Stimulated activated CD4-positive, alpha-beta T cell treated with anti-CD3 and anti-CD28 coated beads, Interleukin-15, amount 100 ng/mL, for 1 hour (primary cell): Measurements from ENCODE around the gene PLXND1.

Experiments
- DNase-seq, 2 donors: peaks; one replicate each; pipeline ENCODE4 v3.0.0-alpha.2; 2020; ENCODE audit warnings: low read depth in 1 of 2, low spot score in 1 of 2

The PLXND1 gene

GRCh38 chr3:129564981-129565644 lies 41.4 kb downstream of the PLXND1 start:
- no peak for DNase-seq

DNA sequence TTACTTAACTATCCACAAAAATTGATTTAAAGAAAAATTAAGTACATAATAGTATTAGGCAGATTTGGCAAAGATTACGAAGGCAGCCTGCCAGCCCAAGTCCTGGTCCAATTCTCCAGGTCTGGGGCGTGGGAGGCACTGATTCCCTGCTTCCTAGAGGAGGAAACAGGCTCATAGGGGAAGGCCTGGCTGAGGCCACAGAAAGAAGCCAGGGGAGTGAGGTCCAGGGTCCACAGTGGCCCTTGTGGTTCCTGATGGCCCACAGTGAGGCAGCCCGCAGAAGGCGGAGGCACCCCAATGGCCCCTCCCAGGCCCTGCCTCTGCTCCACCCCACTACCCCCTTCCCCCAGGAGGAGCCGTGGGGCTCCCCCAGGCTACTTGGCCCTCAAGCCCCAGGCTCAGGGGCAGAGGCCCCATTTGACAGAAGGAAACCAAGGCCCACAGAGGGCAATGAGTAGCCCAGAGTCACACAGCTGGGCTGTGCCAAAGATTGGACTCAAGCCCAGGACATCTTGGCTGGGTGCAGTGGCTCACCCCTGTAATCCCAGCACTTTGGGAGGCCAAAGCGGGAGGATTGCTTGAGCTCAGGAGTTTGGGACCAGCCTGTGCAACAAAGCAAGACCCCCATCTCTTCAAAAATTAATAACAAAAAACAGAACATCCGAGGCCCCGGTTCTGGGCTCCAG lies 42.5 kb downstream of the PLXND1 start:
- DNase-seq, result no peak

GRCh38 chr3:129563332-129563731 lies 43.1 kb downstream of the PLXND1 start:
- DNase-seq, result no peak

- no peak for DNase-seq
Observed at GRCh38 chr3:129562803-129563202, 43.7 kb downstream of the PLXND1 start.

- no peak for DNase-seq
Observed at GRCh38 chr3:129561619-129562248, 44.7 kb downstream of the PLXND1 start.

- no peak for DNase-seq
Observed at GRCh38 chr3:129560911-129561594, 45.4 kb downstream of the PLXND1 start.

GRCh38 chr3:129560269-129560787 lies 46.1 kb downstream of the PLXND1 start:
- no peak for DNase-seq

GRCh38 chr3:129559565-129560079 lies 46.9 kb downstream of the PLXND1 start:
- DNase-seq, result no peak

DNA sequence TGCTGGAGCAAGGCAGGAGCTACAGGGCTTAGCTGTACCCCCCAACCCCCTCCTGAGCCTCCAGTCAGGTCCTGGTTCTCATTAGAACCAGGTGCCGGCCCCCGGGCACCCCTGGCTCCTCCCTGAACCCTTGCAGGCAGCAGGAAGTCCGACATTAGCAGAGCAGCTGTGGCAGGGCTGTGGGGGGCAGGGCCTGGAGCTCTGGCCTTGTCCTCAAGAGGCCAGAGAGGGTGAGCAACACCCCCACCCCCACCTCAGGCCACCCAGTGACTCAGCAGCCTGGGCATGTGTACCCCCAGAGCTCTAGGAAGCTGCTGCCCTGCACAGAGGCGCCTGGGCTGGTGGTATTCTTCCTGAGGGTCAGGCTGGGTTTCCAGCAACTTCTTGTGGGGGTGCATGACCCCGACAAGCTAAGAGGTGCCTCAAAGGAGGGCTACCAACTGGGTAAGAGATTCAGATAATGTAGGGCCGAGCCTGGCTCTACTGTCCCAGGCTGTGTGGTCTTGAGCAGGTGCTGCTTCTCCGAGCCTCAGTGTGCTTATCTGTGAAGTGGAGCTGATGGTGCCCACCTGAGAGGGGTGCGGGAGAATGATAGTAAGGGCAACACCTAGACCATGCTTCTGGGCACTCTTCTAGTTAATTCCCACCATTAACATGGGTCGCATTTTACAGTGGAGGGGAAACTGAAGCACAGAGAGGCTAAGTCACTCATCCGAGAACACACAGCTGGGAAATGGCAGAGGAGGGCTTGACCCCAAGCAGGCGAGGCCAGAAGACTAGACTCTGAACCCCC lies 47.5 kb downstream of the PLXND1 start:
- DNase-seq, result no peak

DNA sequence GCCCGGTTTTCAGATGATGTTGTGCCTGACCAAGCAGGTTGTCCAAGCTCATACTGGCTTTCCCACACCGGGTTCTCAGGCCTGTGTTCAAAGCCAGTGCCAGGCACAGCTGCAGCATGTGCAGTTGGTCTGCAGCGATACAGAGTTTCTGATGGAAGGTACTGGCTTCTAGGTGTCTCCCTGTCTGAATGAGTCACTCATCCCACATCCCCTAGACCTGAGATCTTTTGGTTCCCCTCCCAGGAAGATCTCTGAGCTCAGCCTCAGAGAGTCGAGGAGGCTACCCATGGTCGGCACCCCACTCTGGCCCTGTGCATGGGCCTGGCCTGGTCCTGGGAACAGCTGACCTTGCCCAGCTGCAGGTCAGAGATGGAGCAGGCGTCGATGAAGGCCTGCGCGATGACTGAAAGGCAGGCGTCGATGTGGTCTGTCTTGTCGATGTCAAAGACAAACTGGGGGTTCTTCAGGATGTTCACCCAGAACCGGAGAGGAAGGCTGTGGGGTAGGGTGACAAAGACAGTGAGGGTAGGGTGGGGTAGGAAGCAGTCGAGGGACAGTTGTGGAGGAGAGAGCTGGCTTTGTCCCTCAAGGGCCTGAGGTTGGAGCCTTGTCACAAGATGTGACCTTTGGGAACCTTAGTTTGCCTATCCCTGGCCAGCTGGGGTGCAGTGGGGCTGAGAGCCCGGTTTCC lies 48.2 kb downstream of the PLXND1 start:
- DNase-seq, result no peak

DNA sequence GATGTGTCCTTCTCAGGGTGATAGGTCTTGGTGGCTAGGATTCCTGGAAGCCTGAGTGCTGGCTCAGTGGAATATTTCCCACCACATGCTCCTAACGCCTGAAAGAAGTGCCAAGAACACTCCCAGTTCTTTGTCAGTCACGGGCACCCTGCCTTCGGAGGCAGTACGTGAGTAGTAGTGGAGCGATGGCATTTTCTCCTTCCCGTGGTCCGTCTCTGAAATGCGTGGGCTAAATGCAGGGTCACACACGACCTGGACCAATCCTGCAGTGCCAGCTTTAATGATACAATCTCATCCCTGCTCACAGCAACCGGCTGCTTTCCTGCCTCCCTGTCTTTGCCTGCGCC lies 49.0 kb downstream of the PLXND1 start:
- no peak for DNase-seq

- DNase-seq, result no peak
Observed at GRCh38 chr3:129556890-129557547, 49.5 kb downstream of the PLXND1 start.

DNA sequence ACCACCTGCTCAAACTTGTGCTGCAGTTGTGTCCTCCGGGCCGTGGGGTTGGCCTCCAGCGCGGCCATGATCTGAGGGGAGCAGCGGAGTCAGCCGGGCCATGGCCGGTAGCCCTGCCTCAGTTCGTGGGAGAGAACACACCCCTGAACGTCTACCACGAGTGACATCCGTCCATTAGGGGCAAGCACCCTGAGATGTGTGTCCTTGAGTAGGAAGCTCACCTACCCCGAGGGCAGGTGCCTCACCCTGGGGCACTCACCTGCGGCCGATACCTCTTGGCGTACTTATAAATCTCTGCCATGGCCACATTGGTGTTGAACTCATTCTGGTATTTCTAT lies 50.1 kb downstream of the PLXND1 start:
- DNase-seq, result no peak

DNA sequence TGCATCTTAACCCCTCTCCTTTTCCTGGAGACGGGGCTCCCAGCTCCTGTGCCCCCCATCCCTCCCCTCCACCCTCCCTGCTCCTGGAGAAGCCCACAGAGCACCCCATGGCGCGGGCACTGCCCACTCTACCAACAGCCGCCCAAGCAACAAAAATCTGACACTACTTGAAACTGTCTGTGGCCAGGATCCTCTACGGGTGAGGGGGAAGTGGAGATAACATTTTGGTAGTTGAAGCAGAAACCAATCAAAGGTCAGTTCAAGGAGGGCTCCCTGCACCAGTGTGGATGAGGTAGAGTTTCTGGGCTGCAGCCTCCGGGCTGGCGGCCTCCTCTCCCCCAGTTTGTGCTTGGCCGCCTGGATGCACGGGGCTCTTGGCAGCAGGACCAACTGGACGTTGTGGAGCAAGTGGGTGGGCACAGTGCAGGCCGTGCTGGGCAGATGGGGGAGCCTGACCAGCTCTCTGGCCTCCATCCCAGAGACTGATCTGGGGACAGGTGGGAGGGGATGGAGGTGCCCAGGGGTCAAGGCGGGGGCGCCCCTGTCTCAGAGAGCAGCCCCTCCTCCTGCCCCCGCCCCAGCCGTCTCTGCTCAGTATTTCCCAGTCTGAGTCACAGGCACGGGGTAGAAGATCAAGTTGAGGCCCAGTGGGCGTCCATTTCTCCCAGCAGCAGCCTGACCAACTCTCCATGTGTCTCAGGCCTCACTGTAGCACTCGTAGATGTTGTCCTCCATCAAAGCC lies 50.7 kb downstream of the PLXND1 start:
- DNase-seq, result no peak

- DNase-seq, result no peak
Observed at GRCh38 chr3:129555153-129555550, 51.3 kb downstream of the PLXND1 start.

- DNase-seq, result no peak
Observed at GRCh38 chr3:129554356-129555152, 51.9 kb downstream of the PLXND1 start.

GRCh38 chr3:129553719-129554118 lies 52.8 kb downstream of the PLXND1 start:
- no peak for DNase-seq

DNA sequence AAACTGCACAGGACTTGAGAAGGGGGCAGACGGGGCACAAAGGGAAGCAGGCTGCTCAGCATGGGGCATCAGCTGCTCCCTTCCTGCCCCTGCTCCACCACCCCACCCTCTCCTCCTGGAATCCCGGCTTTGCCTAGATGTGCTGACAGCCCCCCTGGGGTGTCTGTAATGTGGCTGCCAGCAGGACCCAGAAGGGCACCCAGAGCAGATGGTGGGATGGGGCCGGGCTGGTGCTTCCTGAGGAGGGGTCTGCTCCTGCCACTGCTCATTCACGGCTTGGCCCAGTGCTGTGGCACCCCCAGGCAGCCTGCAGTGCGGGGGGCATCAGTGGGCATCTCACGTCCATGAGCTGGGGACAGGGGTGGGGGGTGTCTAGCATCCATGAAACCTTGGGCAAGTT lies 53.3 kb downstream of the PLXND1 start:
- DNase-seq, result no peak
